SW480 (cell line): ENCODE results near the gene CCL15.
"Not testable (repeated sequence)": the region's sequence is repeated elsewhere in the genome, so short reads cannot be mapped to it uniquely, and the experiment has no call there.

Source experiments
- DNase-seq: peaks from one replicate; pipeline ENCODE4 v3.0.0-alpha.2; 2016; ENCODE audit warnings: low spot score

Gene CCL15, protein sequence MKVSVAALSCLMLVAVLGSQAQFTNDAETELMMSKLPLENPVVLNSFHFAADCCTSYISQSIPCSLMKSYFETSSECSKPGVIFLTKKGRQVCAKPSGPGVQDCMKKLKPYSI

DNA sequence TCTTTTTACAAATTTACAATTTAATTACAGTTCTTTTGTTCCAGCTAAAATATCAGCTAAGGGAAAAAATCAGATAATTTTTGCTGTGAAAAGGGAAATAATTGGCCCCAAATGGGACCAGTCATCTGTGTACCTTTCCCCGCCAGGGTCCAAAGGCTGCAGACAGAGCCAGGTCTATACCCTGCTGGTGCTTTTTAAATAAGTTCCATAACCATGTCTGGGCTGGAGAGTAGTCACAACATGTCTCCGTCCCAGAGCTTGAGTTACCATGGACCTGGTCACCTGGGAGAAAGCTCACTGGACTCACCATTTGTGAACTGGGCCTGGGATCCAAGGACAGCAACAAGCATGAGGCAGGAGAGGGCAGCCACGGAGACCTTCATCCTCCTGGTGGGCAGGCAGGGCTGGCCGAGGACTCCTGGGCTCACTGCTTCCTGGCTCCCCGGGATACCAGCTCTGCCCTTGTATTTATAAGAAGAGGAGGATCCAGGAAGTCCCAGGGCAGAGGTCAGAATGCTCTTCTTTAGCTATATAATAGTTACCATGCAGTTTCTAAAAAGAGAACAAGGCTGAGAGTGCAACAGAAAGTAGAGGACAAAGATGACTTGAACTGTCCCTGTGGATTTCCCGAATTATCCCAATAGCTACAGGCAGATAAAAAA, at the start of gene CCL15:
Gene CCL15 (minus strand): TSS at position 444 of the 662 bp plus-strand sequence. CDS start 61 bp downstream, at position 383.
- no peak for DNase-seq

DNA sequence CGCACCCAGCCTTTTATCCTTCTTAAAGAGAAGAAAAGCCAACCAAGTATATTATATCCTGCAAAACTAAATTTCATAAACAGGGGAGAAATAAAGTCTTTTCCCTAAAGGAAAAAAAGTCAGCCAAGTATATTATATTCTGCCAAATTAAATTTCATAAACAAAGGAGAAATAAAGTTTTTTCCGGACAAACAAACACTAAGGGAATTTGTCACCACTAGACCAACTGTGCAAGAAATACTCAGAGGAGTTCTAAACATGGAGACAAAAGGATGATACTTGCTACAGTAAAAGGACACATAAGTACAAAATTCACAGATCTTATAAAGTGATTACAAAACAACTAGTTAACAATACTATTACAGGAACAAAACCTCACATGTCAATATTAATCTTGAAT, 48.3 kb upstream of the CCL15 start:
- no peak for DNase-seq

DNA sequence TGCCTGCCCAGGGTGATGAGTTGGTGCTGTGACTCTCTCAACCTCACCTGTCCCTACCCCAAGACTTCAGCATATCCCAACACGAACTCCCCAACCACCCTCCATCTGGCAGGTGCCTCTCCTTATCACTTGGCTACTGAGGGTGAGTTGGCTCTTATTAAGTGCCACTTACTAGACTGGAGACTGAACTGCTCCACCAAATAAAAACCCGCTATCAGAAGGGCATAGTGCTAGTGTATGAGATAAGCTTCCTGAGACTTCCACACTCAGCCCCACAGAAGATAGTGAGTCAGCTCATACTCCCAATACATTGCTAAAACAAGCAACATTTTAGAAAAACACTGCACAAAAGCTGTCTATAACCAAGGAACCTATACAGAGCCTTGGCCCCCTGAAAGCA, 46.7 kb upstream of the CCL15 start:
- DNase-seq, result no peak

DNA sequence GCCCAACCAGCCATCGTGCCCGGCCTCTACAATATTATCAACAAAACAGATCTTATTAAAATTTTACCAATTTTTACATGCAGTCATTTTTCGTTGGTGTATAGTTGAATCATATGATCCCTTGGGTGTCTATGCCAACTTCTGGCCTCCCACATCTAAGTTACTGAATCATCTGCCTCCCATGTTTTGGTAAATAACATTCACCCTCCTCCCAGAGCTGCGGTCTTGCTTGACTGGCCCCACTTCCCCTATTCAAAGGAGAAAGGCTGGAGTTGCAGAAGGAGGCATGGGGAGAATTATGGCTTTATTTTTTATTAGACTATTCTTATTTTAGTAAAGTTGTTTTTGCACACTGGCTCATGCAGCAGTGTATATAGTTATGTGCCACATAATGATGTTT, 34.9 kb upstream of the CCL15 start:
- DNase-seq, result no peak

DNA sequence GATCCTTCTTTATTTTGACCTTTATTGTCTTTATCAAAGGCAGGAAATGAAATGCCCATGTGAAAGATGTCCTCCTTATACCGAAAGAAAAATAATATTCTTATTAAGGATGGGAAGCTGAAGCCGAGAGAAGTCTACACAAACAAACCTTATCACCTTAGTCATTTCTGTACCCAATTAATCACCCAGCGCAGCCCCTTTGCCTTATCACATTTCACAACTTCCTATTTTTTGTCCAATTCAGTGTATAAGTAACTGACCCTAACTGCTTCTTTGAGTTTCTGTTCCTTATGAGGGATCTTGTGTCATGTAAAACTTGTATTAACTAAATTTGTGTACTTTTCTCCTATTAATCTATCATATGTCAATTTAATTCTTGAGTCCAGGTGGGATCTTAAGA, 32.8 kb upstream of the CCL15 start:
- DNase-seq, result no peak

DNA sequence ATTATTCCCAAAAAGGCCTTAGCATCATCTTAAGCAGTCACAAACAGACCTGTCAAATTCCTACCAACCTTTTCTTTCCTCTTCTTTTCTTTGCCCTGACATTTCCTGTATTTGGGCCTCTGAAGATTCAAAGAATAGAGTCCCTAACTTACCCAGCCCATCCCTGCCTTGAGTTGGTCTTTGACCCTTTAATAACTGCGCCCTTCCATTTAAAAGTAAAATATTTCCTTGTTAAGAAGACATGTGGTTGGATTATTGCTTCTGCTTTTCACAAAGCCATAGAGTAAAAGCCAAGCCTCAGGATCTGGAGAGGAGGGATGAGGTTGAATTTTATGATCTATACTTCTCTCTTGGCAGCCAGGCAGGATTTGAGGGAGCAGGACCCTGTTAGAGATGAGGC, 29.6 kb upstream of the CCL15 start:
- no peak for DNase-seq

DNA sequence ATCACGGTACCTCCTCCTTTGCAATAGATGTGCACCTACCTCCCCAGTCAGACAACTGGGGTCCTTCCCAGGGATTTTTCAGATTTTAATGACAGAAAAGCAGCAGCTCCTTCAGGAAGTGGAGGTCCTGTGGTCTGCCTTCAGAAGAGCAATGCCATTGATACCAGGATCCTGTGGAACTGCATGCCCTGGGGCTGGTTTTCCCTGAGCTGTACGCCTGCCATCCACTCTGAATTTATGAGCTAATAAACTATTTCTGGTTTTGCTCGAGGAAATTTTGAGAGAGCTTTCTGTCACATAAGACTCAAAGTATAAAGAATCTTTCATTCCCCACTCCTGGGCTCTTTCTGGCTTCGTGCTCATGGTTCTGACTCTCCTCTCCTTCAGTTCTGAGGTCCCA, 26.4 kb upstream of the CCL15 start:
- DNase-seq, result no peak

DNA sequence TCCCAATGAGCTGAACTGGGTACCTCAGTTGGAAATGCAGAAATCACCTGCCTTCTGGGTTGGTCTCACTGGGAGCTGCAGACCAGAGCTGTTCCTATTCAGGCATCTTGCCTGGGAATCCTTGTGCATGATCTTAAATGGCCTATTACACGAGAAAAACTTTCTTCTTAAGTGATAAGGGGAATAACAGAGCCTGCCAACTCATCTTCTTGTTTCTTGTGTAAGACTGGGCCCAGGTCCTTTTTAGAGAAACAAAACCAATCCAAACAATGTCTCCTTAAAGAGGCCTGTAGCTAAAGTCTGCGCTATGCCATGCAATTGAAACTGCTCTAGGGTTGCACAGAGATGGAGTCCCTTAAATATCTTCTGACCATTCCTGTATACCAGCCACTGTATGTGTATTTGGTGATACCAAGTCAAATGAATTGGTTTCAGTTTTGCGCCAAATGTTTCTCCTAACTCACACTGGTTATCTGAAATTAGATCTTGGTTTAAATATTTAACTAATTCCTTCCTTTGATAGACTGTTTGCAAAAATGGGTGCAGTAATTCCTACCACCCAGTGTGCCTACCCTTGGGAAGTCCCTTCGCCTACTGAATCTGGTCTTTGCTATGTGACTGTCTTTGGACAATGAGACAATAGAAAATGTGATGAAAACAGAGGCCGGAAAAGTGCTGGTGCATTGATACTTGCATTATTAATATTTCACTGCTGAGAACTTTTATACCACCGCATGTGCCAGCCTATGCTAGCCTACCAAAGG, 22.9 kb upstream of the CCL15 start:
- no peak for DNase-seq

DNA sequence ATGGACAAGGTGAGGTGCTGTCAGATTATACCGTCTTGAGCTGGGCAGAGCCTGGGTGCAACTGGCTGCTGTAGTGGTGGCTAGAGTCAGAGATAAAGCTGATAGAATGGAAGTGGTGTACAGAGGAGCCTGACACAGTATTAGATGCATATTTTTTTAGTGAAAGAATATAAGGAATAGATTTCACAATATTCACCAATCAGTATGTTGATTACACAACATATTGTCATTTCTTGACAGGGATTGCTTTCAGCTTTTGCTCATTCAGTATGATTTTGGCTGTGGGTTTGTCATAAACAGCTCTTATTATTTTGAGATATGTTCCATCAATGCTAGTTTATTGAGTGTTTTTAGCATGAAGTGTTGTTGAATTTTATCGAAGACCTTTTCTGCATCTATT, 18.1 kb upstream of the CCL15 start:
- no peak for DNase-seq

DNA sequence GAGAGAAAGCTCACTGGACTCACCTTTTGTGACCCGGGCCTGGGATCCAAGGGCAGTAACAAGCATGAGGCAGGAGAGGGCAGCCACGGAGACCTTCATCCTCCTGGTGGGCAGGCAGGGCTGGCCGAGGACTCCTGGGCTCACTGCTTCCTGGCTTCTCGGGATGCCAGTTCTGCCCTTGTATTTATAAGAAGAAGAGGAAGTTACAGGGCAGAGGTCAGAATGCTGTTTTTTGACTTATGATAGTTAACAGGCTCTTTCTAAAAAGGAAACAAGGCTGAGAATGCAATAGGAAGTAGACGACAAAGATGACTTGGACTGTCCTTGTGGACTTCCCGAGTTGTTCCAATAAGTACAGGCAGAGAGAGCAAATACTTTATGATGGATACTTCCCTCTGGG, 16.4 kb upstream of the CCL15 start, which contains the start of gene CCL23:
Gene CCL23 (minus strand): TSS at position 174 of the 400 bp plus-strand sequence. CDS start 75 bp downstream, at position 99.
- DNase-seq, result no peak

DNA sequence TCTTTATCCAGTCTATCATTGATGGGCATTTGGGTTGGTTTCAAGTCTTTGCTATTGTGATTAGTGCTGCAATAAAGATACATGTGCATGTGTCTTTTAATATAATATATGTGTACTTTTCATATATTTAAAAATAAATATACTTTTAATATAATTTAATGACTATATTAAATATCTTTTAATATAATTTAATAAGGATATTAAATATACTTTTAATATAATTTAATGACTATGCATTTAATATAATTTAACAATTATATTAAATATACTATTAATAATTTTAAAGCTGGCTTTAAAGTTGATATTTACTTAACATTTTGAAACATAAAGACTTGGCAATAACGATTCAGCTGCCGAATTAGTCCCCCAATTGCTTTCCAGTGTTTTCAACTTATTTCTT, 15.2 kb upstream of the CCL15 start:
- DNase-seq, result no peak

DNA sequence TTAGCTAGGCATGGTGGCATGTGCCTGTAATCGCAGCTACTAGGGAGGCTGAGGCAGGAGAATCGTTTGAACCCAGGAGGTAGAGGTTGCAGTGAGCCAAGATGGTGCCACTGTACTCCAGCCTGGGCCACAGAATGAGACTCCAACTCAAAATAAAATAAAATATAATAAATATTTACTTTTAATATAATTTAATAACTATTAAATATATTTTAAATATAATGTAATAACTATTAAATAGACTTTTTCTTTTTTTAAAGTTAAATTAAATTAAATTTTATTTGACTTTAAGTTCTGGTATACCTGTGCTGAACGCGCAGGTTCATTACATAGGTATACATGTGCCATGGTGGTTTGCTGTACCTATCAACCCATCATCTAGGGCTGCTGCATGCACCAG, 14.5 kb upstream of the CCL15 start:
- DNase-seq, result not testable (repeated sequence)

DNA sequence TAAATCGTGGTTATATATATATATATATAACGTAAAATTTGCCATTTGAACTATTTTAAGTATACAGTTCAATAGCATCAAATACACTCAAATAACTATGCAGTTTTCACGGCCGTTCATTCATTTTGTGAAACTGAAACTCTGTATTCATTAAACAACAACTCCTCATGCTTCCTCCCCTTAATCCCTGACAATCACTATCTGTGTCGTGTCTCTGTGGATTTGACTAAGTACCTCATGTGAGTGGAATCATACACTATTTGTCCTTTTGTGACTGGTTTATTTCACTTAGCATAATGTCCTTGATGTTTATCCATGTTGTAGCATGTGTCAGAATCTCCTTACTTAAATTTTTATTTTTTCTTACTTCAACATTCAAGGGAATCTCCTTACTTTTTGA, 13.6 kb upstream of the CCL15 start:
- DNase-seq, result no peak

DNA sequence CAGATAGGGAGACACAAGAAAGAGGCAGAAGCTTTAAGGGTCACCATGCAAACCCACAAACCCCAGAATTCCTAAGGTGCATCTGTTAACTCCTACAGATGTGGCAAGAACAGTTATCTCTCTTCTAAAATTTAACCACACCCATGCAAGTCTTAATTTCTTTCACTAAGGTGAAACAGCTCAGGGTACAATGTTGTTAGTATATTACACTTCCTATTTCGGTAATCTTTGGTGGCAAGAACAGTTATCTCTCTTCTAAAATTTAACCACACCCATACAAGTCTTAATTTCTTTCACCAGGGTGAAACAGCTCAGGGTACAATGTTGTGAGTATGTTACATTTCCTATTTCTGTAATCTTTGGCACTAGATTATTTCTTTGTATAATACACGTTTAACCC, 9.8 kb upstream of the CCL15 start:
- DNase-seq, result no peak

DNA sequence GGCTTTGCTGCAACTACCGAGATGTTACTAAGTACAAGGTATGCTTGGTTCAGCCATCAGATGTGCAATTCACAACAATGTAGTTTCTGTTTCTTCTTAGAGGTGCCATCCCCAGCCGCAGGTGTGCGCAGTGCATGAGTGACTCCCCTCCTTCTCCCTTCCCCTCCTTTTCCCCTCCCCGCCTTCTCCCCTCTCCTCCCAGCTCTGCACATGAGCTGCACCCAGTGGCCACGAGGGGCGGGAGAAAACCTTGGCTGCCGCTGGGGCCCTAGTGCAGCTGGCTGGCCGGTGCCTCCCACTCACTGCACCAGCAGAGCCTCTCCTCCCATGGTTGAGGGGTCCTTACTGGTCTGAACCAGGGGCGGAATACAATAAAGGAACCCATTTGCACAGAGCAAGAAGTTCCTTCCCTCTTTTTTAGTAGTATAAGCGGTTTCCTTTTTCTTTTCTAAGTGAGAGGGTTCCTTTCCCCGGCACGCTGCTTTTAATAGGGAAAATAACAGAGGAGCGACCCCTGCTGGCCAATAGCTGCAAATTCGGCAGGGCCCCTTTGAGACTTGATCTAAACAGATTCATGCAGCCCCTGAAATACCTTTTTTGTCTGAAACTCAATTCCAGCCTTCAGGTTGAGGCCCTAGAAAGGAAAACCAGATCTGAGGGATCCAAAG, 7.8 kb upstream of the CCL15 start:
- no peak for DNase-seq

DNA sequence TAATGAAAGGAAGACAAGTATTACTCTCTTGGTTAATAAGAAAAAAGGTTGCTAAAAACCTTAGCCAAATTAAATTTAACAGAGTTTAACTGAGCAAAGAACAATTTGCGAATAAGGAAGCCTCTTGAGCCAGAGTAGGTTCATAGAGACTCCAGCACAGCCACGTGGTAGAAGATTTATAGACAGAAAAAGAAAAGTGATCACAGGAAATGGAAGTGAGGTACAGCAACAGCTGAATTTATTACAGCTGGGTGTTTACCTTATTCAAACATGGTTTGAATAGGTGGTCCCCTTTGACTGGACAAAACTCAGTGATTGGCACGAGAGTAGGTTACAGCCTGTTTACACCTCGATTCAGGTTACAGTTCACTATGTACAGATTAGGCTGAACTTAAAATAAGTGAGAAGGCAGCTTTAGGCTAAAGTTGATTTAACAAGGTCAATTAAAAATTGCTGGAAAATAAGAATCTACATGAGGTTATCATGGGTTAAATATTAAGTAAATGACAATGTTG, 3.3 kb upstream of the CCL15 start:
- no peak for DNase-seq

DNA sequence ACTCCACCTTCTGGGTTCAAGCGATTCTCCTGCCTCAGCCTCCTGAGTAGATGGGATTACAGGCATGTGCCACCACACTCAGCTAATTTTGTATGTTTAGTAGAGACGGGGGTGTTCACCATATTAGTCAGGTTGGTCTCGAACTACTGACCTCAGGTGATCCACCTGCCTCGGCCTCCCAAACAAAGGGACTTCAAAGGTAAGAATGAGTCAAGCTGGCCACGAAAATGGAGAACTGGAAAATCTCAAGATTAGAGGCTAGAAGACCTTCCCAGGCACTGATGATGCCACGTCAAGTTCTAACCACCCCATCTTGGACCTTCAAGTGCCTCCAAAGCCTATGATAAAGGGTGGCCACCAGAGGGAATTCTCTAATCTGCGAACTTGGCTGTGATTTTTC, 1.3 kb upstream of the CCL15 start:
- DNase-seq, result no peak

DNA sequence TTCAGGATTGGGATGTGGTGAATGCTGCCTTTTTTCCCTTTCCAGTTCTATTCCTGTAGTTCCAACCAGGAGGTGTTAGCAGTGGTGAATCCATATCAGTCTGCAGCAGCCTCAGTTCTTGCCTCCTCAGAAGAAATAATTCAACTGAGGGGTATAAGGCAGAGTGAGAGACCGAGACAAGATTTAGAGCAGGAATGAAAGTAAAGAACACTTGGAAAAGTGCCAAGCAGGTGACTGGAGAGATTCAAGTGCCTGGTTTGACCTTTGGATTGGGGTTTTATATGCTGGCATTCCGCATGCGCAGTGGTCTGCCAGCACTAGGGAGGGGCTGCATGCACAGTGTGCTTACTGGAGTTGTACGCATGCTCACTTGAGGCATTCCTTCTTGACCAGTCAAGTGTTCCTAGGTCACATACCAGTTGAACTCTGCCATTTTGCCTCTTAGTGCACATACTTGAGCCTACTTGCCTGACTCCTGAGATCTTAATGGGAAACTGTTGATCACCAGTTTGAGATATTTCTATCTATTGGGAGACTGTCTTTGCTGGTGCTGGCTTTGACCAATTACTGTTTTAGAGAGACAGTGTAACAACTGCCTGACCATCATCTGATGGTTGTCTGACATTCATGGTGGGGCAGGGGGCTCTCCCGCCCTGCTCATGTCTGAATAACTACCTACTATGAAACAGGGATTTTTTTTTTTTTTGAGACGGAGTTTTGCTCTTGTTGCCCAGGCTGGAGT, 680 bp upstream of the CCL15 start:
- peak; percentile 86 for DNase-seq

DNA sequence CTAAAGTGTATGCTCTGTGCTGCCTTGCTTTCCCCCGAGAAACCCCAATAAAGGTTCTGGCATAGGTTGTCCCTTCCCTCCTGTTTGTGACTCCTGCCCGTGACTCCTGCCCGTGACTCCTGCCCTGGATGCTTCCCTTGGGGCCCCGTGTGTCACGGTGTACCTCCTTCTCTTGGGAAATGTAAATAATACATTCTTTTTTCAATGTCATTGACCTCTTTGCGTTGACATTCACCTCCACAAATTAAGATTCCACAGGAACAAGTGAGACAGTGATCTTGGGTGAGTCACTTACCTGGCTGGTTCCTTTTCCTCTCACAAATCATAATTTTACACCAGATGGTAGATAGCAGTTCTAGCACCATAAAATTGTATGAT, 632 bp downstream of the CCL15 start:
- no peak for DNase-seq

DNA sequence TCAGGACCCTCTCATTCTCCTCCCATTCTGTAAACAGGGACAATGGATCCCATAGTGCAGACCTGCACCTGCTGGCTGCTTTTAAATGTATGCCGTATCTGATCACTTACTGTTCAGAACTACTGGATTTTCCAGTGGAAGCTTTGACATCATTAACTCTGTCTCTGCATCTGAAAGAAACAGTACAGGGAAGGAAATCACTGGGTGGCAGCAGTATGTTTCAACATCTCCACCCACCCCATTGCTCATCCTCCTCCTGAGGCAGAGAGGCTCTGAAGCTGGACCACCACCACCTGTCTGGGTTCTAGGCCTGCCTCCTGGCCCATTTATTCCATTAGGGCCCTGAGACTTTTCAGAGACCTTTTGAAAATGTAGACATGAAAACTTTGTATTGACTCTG, 2.6 kb downstream of the CCL15 start:
- DNase-seq, result no peak

DNA sequence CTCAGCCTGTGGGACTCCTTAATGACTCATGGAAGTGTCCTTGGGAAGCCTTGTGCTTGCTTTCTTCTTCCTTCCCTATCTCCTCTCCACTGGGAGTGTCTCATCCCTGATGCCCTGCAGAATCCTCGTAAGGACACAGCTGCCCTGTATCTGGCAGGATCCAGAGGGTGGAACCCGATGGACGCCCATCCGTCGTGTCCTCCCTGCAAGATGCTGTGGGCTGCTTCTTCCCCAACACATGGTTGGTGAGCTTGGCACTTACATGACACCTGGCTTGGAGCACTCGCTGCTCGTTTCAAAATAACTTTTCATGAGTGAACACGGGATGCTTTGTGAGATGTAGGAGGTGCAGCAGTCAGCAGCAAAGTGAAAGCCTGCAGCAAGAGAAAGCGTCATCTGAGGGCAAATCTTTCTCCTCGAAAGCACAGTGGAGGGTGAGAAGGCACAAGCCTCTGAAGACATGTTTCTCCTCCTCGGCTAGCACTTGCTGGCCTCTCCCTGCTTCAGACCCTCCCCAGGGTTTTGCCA, 3.3 kb downstream of the CCL15 start:
- no peak for DNase-seq

DNA sequence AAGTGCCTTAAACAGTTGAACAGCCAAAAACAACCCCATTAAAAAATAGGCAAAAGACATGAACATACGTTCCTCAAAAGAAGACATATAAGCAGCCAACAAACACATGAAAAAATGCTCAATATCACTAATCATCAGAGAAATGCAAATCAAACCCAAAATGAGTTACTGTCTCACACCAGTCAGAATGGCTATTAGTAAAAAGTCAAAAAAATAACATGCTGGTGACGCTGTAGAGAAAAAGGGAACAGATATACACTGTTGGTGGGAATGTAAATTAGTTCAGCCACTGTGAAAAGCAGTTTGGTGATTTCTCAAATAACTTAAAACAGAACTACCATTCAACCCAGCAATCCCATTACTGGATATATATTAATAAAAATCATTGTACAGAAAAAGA, 6.0 kb downstream of the CCL15 start:
- not testable (repeated sequence) for DNase-seq
